Mesendoderm (in vitro differentiated cells): ENCODE measurements around the gene PDE3A.

Source experiments
- DNase-seq: peaks from one replicate; pipeline ENCODE4 v3.0.0; 2013
- H2AK5ac ChIP-seq: 2 replicates; pipeline ENCODE4 v1.6.1; 2013; ENCODE audit warnings: low read length, inconsistent platforms
- H2BK120ac ChIP-seq: 2 replicates; pipeline ENCODE4 v1.6.1; 2013; ENCODE audit warnings: low read depth, mild to moderate bottlenecking, low read length, moderate library complexity, mixed read lengths
- H2BK15ac ChIP-seq: replicated peaks from 2 replicates; pipeline ENCODE4 v1.6.1; 2013; ENCODE audit warnings: low read depth, mild to moderate bottlenecking, moderate library complexity
- H2BK5ac ChIP-seq: 2 replicates; pipeline ENCODE4 v1.6.1; 2013; ENCODE audit warnings: low read length, inconsistent platforms
- H3K18ac ChIP-seq: 2 replicates; pipeline ENCODE4 v1.6.1; 2013; ENCODE audit warnings: mild to moderate bottlenecking, low read length, mixed read lengths
- H3K23ac ChIP-seq: one replicate; pipeline ENCODE4 v1.6.1; 2013; ENCODE audit warnings: low read length
- H3K27ac ChIP-seq: 2 replicates; pipeline ENCODE4 v1.5.1; 2013; ENCODE audit warnings: low read depth, mild to moderate bottlenecking, inconsistent platforms, low read length, moderate library complexity
- H3K27me3 ChIP-seq: 2 replicates; pipeline ENCODE4 v1.6.1; 2013; ENCODE audit warnings: low read length, control low read depth, mild to moderate bottlenecking, inconsistent platforms; ENCODE audit not compliant: insufficient read depth, poor library complexity
- H3K36me3 ChIP-seq: 2 replicates; pipeline ENCODE4 v1.6.1; 2013; ENCODE audit warnings: low read length, inconsistent platforms; ENCODE audit not compliant: control insufficient read depth, insufficient read depth
- H3K4ac ChIP-seq: one replicate; pipeline ENCODE4 v1.6.1; 2013; ENCODE audit warnings: low read depth, mild to moderate bottlenecking, low read length, moderate library complexity
- H3K4me1 ChIP-seq: 2 replicates; pipeline ENCODE4 v1.6.1; 2013; ENCODE audit warnings: low read depth, low read length, inconsistent platforms; ENCODE audit not compliant: control insufficient read depth
- H3K4me2 ChIP-seq: 2 replicates; pipeline ENCODE4 v1.6.1; 2013; ENCODE audit warnings: low read length
- H3K4me3 ChIP-seq: 2 replicates; pipeline ENCODE4 v1.5.1; 2013; ENCODE audit warnings: mild to moderate bottlenecking, low read length
- H3K56ac ChIP-seq: one replicate; pipeline ENCODE4 v1.6.1; 2013; ENCODE audit warnings: low read length
- H3K79me1 ChIP-seq: 2 replicates; pipeline ENCODE4 v1.6.1; 2013; ENCODE audit warnings: low read length, inconsistent platforms
- H3K79me2 ChIP-seq: 2 replicates; pipeline ENCODE4 v1.6.1; 2013; ENCODE audit warnings: mild to moderate bottlenecking, low read length; ENCODE audit not compliant: control insufficient read depth, insufficient read depth
- H3K9ac ChIP-seq: 2 replicates; pipeline ENCODE4 v1.6.1; 2013; ENCODE audit warnings: low read length, inconsistent platforms
- H4K5ac ChIP-seq: one replicate; pipeline ENCODE4 v1.6.1; 2013; ENCODE audit warnings: low read length
- H4K8ac ChIP-seq: one replicate; pipeline ENCODE4 v1.6.1; 2013; ENCODE audit warnings: low read depth, mild to moderate bottlenecking, control low read depth, low read length, moderate library complexity
- WGBS: extraction: QIAGEN DNeasy Blood & Tissue Kit; methylation state at CpG from one replicate; pipeline ENCODE4 v1.1.7; 2013; ENCODE audit warnings: low lambda C conversion rate, missing lambda C conversion rate; ENCODE audit not compliant: insufficient coverage; ENCODE audit errors: extremely low coverage; 5-methylcytosine and 5-hydroxymethylcytosine counted together

Gene PDE3A

DNA sequence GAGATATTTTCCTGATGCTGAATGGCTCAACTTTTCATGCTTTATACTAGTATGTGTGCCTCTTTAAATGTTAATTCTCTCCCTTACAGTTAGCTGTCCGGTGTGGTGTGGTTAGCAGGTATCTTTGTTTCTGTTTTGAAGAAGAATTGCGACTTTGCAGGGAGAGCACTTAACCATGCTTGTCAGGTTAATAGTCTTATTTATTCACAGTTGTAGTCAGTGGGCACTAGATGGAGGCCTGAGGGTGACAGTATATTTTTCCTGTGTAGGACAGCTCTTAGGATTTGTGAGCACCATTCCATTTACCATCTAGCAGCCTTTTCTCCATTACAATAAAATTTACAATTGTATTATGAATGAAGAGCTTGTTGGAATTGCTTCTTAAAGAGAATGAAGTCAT, 34.9 kb downstream of the PDE3A start:
- Histone ChIP-seq H3K27ac (no peak overlapping the region), H2AK5ac (no peak overlapping the region), H3K4me3 (no peak overlapping the region), H3K27me3 (no peaks in the 10 kb centered on the region), H4K8ac (no peak overlapping the region), H3K79me2 (no peaks in the 10 kb centered on the region), H2BK5ac (no peak overlapping the region), H3K4me2 (no peak overlapping the region), H3K79me1 (no peaks in the 10 kb centered on the region), H3K36me3 (no peaks in the 10 kb centered on the region), H3K9ac (no peak overlapping the region), H3K4ac (no peak overlapping the region), H2BK120ac (no peak overlapping the region), H3K23ac (no peak overlapping the region), H3K56ac (no peak overlapping the region), H4K5ac (no peak overlapping the region), H2BK15ac (no peak overlapping the region), H3K4me1 (no peaks in the 10 kb centered on the region), H3K18ac (no peak overlapping the region)
- no peak for DNase-seq
- no CpG with 5 or more reads among the region's 2 CpGs for WGBS

DNA sequence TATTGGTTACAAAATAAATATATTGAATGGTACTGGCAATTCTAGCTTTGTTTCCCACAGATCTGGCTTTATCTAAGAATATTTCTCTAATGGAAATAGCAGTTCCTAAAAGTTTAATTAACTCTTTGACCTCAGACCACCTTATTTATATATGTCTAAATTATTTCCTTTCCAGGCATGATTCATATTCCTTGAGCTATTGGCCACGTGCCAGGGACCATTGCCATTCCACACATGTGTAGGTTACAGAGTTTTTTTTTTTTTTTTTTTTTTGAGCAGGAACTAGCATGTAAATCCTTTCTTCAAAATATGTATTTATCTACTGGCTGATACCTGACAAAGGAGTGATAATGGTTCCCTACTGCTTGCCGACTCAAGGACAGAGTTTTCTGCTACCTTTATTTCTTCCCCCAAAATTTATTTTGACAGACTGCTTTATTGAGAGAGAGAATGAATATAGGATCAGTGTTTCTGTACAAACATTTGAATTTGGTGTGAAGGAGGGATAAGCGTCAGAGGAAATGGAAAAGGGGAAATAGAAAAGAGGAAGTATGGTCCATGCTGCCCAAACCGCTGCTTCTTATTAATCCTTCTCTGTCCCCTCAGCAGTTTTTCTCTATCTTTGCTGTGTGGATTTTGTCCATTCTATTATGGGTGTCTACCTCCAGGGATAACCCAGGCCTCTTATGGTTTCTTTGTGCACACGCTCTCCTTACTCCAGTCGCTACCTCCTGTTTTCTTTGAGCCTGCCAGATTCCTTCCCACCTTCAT, 36.4 kb downstream of the PDE3A start:
- H3K18ac ChIP-seq, result no peak overlapping the region
- H2BK120ac ChIP-seq, result no peak overlapping the region
- H3K4me1 ChIP-seq, result no peaks in the 10 kb centered on the region
- no peak overlapping the region for H3K27ac ChIP-seq
- no peaks in the 10 kb centered on the region for H3K36me3 ChIP-seq
- H2AK5ac ChIP-seq, result no peak overlapping the region
- no peak overlapping the region for H3K4ac ChIP-seq
- no peak overlapping the region for H2BK5ac ChIP-seq
- H3K4me3 ChIP-seq, result no peak overlapping the region
- no peaks in the 10 kb centered on the region for H3K79me1 ChIP-seq
- H3K27me3 ChIP-seq, result no peaks in the 10 kb centered on the region
- no peak overlapping the region for H3K23ac ChIP-seq
- no peak for DNase-seq
- H4K8ac ChIP-seq, result no peak overlapping the region
- no peak overlapping the region for H3K9ac ChIP-seq
- WGBS, result no CpG with 5 or more reads among the region's 6 CpGs
- no peak overlapping the region for H4K5ac ChIP-seq
- H3K56ac ChIP-seq, result no peak overlapping the region
- no peak overlapping the region for H3K4me2 ChIP-seq
- no peak overlapping the region for H2BK15ac ChIP-seq
- H3K79me2 ChIP-seq, result no peaks in the 10 kb centered on the region

- Histone ChIP-seq H2AK5ac (no peak overlapping the region), H3K56ac (no peak overlapping the region), H3K79me1 (no peaks in the 10 kb centered on the region), H4K5ac (no peak overlapping the region), H2BK5ac (no peak overlapping the region), H2BK15ac (no peak overlapping the region), H3K27me3 (no peaks in the 10 kb centered on the region), H3K4ac (no peak overlapping the region), H3K4me2 (no peak overlapping the region), H4K8ac (no peak overlapping the region), H3K9ac (no peak overlapping the region), H3K23ac (no peak overlapping the region), H2BK120ac (no peak overlapping the region), H3K4me1 (no peaks in the 10 kb centered on the region), H3K18ac (no peak overlapping the region), H3K27ac (no peak overlapping the region), H3K36me3 (no peaks in the 10 kb centered on the region), H3K79me2 (no peaks in the 10 kb centered on the region), H3K4me3 (no peak overlapping the region)
- DNase-seq, result no peak
- WGBS, result no CpG with 5 or more reads among the region's 2 CpGs
These were observed 41.5 kb downstream of the PDE3A start for GRCh38 chr12:20409607-20410377.

DNA sequence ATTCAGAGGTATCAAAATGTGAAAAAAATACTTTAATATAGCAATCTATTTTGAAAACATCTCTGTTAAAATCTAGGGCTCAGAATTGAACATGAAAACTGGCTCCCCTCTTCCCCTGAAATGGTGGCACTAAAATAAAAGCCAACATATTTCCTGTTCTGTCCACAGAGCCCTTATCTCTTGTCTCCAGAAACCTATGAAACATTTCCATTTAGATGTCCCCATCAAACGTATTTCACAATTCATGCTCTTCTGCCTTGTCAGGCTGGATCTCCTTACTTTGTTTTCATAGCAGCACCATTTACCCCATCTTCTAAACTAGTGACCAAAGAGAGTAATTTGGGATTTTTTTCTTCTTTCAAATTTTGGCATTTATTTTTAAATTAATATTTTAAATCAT, 42.4 kb downstream of the PDE3A start:
- no peak overlapping the region for H3K4me3 ChIP-seq
- no peak overlapping the region for H2BK15ac ChIP-seq
- no peak overlapping the region for H3K4ac ChIP-seq
- no peak overlapping the region for H3K23ac ChIP-seq
- no peak overlapping the region for H3K27ac ChIP-seq
- H3K56ac ChIP-seq, result no peak overlapping the region
- no peak overlapping the region for H2AK5ac ChIP-seq
- H3K4me2 ChIP-seq, result no peak overlapping the region
- DNase-seq, result no peak
- no peak overlapping the region for H3K18ac ChIP-seq
- H3K4me1 ChIP-seq, result no peaks in the 10 kb centered on the region
- H3K79me2 ChIP-seq, result no peaks in the 10 kb centered on the region
- H3K79me1 ChIP-seq, result no peaks in the 10 kb centered on the region
- H4K5ac ChIP-seq, result no peak overlapping the region
- H3K9ac ChIP-seq, result no peak overlapping the region
- no peak overlapping the region for H2BK120ac ChIP-seq
- no CpG with 5 or more reads among the region's 1 CpG for WGBS
- H3K36me3 ChIP-seq, result no peaks in the 10 kb centered on the region
- no peaks in the 10 kb centered on the region for H3K27me3 ChIP-seq
- H4K8ac ChIP-seq, result no peak overlapping the region
- no peak overlapping the region for H2BK5ac ChIP-seq

- Histone ChIP-seq H3K23ac (no peak overlapping the region), H3K4me1 (no peaks in the 10 kb centered on the region), H3K27me3 (no peaks in the 10 kb centered on the region), H3K9ac (no peak overlapping the region), H2AK5ac (no peak overlapping the region), H2BK120ac (no peak overlapping the region), H3K4me3 (no peak overlapping the region), H3K79me2 (no peaks in the 10 kb centered on the region), H3K4me2 (no peak overlapping the region), H2BK15ac (no peak overlapping the region), H4K8ac (no peak overlapping the region), H3K79me1 (no peaks in the 10 kb centered on the region), H4K5ac (no peak overlapping the region), H2BK5ac (no peak overlapping the region), H3K56ac (no peak overlapping the region), H3K4ac (no peak overlapping the region), H3K27ac (no peak overlapping the region), H3K36me3 (no peaks in the 10 kb centered on the region), H3K18ac (no peak overlapping the region)
- no CpG with 5 or more reads among the region's 3 CpGs for WGBS
- no peak for DNase-seq
These were observed 43.0 kb downstream of the PDE3A start for GRCh38 chr12:20411345-20411744.
